HepG2 (cell line): Measurements from ENCODE around the gene MSI2. TPM values are rescaled to one million over a fixed set of nuclear protein-coding genes. Genes with fewer than 3 reads are reported as not detected.

Experiments used
- ATAC-seq: fragments of 200-7000 bp; cut with Tn5 transposase; 3 replicates; pipeline ENCODE4 v1.9.1; 2020; ENCODE audit warnings: mild to moderate bottlenecking, moderate library complexity
- BruUV-seq: library from RNA; stranded (reverse); fragments of 400-500 nt; replicated peaks from 2 replicates; lab custom pipeline; 2021; lab: Mats Ljungman, UMichigan
- CTCF ChIA-PET: fragments of 300-600 bp; formaldehyde crosslinking; extraction: SDS; loops from one replicate; lab custom pipeline; 2021; ENCODE audit warnings: low total read pairs, inconsistent platforms, low intra/inter-chr PET ratio; lab: Yijun Ruan, JAX
- POLR2A ChIA-PET: fragments of 350-600 bp; sonication (Branson Sonifier 250); formaldehyde crosslinking; loops from one replicate; lab custom pipeline; 2020; ENCODE audit warnings: antibody characterized with exemption, inconsistent platforms; lab: Yijun Ruan, JAX
- DNase-seq: peaks from one replicate; pipeline ENCODE4 v3.0.0-alpha.2; 2015; ENCODE audit warnings: low spot score
- FAIRE-seq: peaks from 3 replicates; lab custom pipeline; 2011; peaks lifted over from hg19 to GRCh38; lab: Jason Lieb, UNC
- H2AFZ ChIP-seq: one replicate; pipeline ENCODE4 v1.6.1; 2011; ENCODE audit warnings: low read length, inconsistent platforms
- H3K27ac ChIP-seq: fragments of 300-600 bp; 3 replicates; pipeline ENCODE4 v1.8.0; 2011; ENCODE audit warnings: mixed run types, mild to moderate bottlenecking, mixed read lengths, low read length, inconsistent platforms; ENCODE audit not compliant: insufficient read depth; ENCODE audit errors: extremely low read length
- H3K27me3 ChIP-seq, 2 experiments: fragments of 200-600 bp in 1 of 2; 2 replicates in 1 of 2; 3 replicates in 1 of 2; pipeline versions ENCODE4 v1.6.0 to v1.8.0; 2011; ENCODE audit warnings: low read length in 2 of 2, mild to moderate bottlenecking in 2 of 2, moderate library complexity in 2 of 2, inconsistent platforms in 1 of 2; ENCODE audit not compliant: insufficient read depth in 2 of 2, control insufficient read depth in 1 of 2
- H3K36me3 ChIP-seq, 2 experiments: fragments of 200-600 bp in 1 of 2; replicated peaks in 1 of 2; 2 replicates in 1 of 2; 3 replicates in 1 of 2; pipeline versions ENCODE4 v1.5.1 to v1.8.0; 2011; ENCODE audit warnings: low read length in 2 of 2, inconsistent platforms in 1 of 2; ENCODE audit not compliant: insufficient read depth in 2 of 2, control insufficient read depth in 1 of 2
- H3K4me1 ChIP-seq: 2 replicates; pipeline ENCODE4 v1.5.1; 2012; ENCODE audit warnings: low read length, inconsistent platforms; ENCODE audit not compliant: insufficient read depth
- H3K4me2 ChIP-seq: 2 replicates; pipeline ENCODE4 v1.6.0; 2011; ENCODE audit warnings: low read depth, low read length, inconsistent platforms
- H3K4me3 ChIP-seq, 3 experiments: fragments of 200-600 bp in 1 of 3; sonication (generic), shearing (Covaris generic) in 1 of 3; replicated peaks in 1 of 3; 2 replicates each; pipeline ENCODE4 v1.5.1; 2011 to 2016; ENCODE audit warnings: low read length in 3 of 3, inconsistent platforms in 2 of 3, low read depth in 2 of 3, mild to moderate bottlenecking in 2 of 3, control low read depth in 1 of 3, mixed read lengths in 1 of 3; ENCODE audit not compliant: insufficient read depth in 1 of 3
- H3K79me2 ChIP-seq: one replicate; pipeline ENCODE4 v1.6.1; 2011; ENCODE audit warnings: low read length, inconsistent platforms; ENCODE audit not compliant: insufficient read depth
- H3K9ac ChIP-seq: 2 replicates; pipeline ENCODE4 v1.6.0; 2011; ENCODE audit warnings: mild to moderate bottlenecking, low read depth, low read length, inconsistent platforms; ENCODE audit not compliant: insufficient read depth
- H3K9me3 ChIP-seq: 2 replicates; pipeline ENCODE4 v1.5.1; 2012; ENCODE audit warnings: mild to moderate bottlenecking, low read length
- H4K20me1 ChIP-seq: 2 replicates; pipeline ENCODE4 v1.6.0; 2011; ENCODE audit warnings: inconsistent platforms, mild to moderate bottlenecking, low read length, moderate library complexity; ENCODE audit not compliant: insufficient read depth
- ATF4 ChIP-seq, 2 experiments: fragments of 450-650 bp in 1 of 2; sonication (generic) in 1 of 2; formaldehyde crosslinking; IDR thresholded peaks; 2 replicates each; pipeline versions ENCODE4 v1.5.0 to v1.8.0; 2020 to 2022; ENCODE audit warnings: mild to moderate bottlenecking in 1 of 2, missing genetic modification reagents in 1 of 2
- ATF5 ChIP-seq: sonication (generic); formaldehyde crosslinking; IDR thresholded peaks from 2 replicates; pipeline ENCODE4 v1.4.0; 2020; ENCODE audit warnings: mild to moderate bottlenecking, low read depth, missing genetic modification reagents
- ATF7-NPFF ChIP-seq: sonication (generic); formaldehyde crosslinking; IDR thresholded peaks from 2 replicates; pipeline ENCODE4 v1.8.1; 2023; ENCODE audit warnings: mild to moderate bottlenecking, low read depth, missing genetic modification reagents, moderate library complexity
- BORCS8-MEF2B ChIP-seq: sonication (generic); formaldehyde crosslinking; IDR thresholded peaks from 2 replicates; pipeline ENCODE4 v1.8.0; 2022; ENCODE audit warnings: mild to moderate bottlenecking, missing genetic modification reagents
- DBP ChIP-seq: sonication (generic); formaldehyde crosslinking; IDR thresholded peaks from 2 replicates; pipeline ENCODE4 v1.4.0; 2020; ENCODE audit warnings: missing genetic modification reagents; ENCODE audit errors: not compliant biosample characterization
- NCOA1 ChIP-seq: sonication (generic); formaldehyde crosslinking; IDR thresholded peaks from 2 replicates; pipeline ENCODE4 v1.9.0; 2021; ENCODE audit warnings: missing genetic modification reagents
- NR2C2 ChIP-seq: sonication (generic); formaldehyde crosslinking; IDR thresholded peaks from 2 replicates; pipeline ENCODE4 v1.4.0; 2020; ENCODE audit warnings: missing genetic modification reagents, mild to moderate bottlenecking, moderate library complexity, borderline replicate concordance
- PAX8 ChIP-seq: sonication (generic); formaldehyde crosslinking; IDR thresholded peaks from 2 replicates; pipeline ENCODE4 v1.8.0; 2022; ENCODE audit warnings: mild to moderate bottlenecking, missing genetic modification reagents, borderline replicate concordance
- PTBP1 ChIP-seq: fragments of 200-400 bp; formaldehyde crosslinking; IDR thresholded peaks from 2 replicates; pipeline ENCODE4 v1.6.1; 2018; ENCODE audit warnings: low read length, low read depth; ENCODE audit not compliant: poor library complexity, severe bottlenecking
- RCOR2 ChIP-seq: IDR thresholded peaks from 2 replicates; pipeline ENCODE4 v1.6.1; 2016; ENCODE audit warnings: missing biosample characterization, missing genetic modification reagents
- SMARCE1 ChIP-seq: fragments of 450-650 bp; IDR thresholded peaks from 2 replicates; pipeline ENCODE4 v1.6.1; 2017; ENCODE audit warnings: borderline replicate concordance
- SNAPC2 ChIP-seq: sonication (generic); formaldehyde crosslinking; IDR thresholded peaks from 2 replicates; pipeline ENCODE4 v1.8.1; 2022; ENCODE audit warnings: mild to moderate bottlenecking, missing genetic modification reagents
- TBP ChIP-seq: sonication (generic); formaldehyde crosslinking; IDR thresholded peaks from 2 replicates; pipeline ENCODE4 v1.5.0; 2020; ENCODE audit warnings: missing genetic modification reagents
- TCF7 ChIP-seq: sonication (generic); IDR thresholded peaks from 2 replicates; pipeline ENCODE4 v1.6.1; 2016; ENCODE audit warnings: antibody characterized with exemption, low read depth
- TFDP1 ChIP-seq: IDR thresholded peaks from 2 replicates; pipeline ENCODE4 v1.6.1; 2016; ENCODE audit warnings: missing compliant biosample characterization, missing genetic modification reagents, borderline replicate concordance
- XBP1 ChIP-seq: sonication (generic); formaldehyde crosslinking; IDR thresholded peaks from 2 replicates; pipeline ENCODE4 v1.5.0; 2020; ENCODE audit warnings: missing genetic modification reagents
- ZBTB44 ChIP-seq: sonication (generic); formaldehyde crosslinking; IDR thresholded peaks from 2 replicates; pipeline ENCODE4 v1.4.0; 2020; ENCODE audit warnings: missing genetic modification reagents
- ZFP1 ChIP-seq: IDR thresholded peaks from 2 replicates; pipeline ENCODE4 v1.6.1; 2016
- ZFP36 ChIP-seq: fragments of 150-350 bp; IDR thresholded peaks from 2 replicates; pipeline ENCODE4 v1.6.1; 2018; ENCODE audit warnings: borderline replicate concordance, low read length, low read depth; ENCODE audit not compliant: partially characterized antibody
- ZMYM2 ChIP-seq: sonication (generic); formaldehyde crosslinking; IDR thresholded peaks from 2 replicates; pipeline ENCODE4 v1.8.0; 2022; ENCODE audit warnings: mild to moderate bottlenecking, missing genetic modification reagents
- ZNF329 ChIP-seq: sonication (generic); formaldehyde crosslinking; IDR thresholded peaks from 2 replicates; pipeline ENCODE4 v1.9.0; 2021; ENCODE audit warnings: low read depth, mild to moderate bottlenecking, missing genetic modification reagents
- ZNF7 ChIP-seq: IDR thresholded peaks from 2 replicates; pipeline ENCODE4 v1.6.1; 2016; ENCODE audit warnings: missing biosample characterization, missing genetic modification reagents
- WGBS: methylation state at CpG from one replicate; pipeline ENCODE4 v1.1.6; 2017; ENCODE audit warnings: low lambda C conversion rate; 5-methylcytosine and 5-hydroxymethylcytosine counted together
- in situ Hi-C: cut with HindIII; loops from 2 replicates; pipeline ENCODE4 v1.10.0; 2017; ENCODE audit warnings: low pct_unique_long_range_greater_than_20kb; ENCODE audit not compliant: extremely low pct_ligation_motif_present
- intact Hi-C: fragments of 100-400 bp; cut with micrococcal nuclease; formaldehyde crosslinking; loops from one replicate; pipeline ENCODE4 v1.10.0; 2022; ENCODE audit not compliant: unreplicated experiment
- polyA plus RNA-seq, 8 experiments: library from polyadenylated mRNA; depleted of rRNA in 3 of 8; stranded (reverse) in 7 of 8; unstranded in 1 of 8; fragments of >200 nt; fragmentation: Illumina TruSeq in 4 of 8; extraction: Trizol in 4 of 8; gene quantifications; 2 replicates each; pipeline versions ENCODE4 v1.2.1 to v1.2.3, GENCODE V29; 2011 to 2016; ENCODE audit warnings: low read depth in 4 of 8, missing spikeins in 1 of 8, mixed read lengths in 1 of 8; ENCODE audit not compliant: insufficient read depth in 1 of 8
- total RNA-seq, 5 experiments: library from RNA; depleted of rRNA; stranded (reverse); fragments of >200 nt; fragmentation: Illumina TruSeq; extraction: Trizol; gene quantifications; 2 replicates each; pipeline ENCODE4 v1.2.3, GENCODE V29; 2016; ENCODE audit warnings: low read depth in 1 of 5

Gene MSI2
- total and polyA plus RNA-seq, 2 of the 13 experiments (the other 11 are each of a cell fraction or from before 2014, with no cell fraction given), result 77.5 to 78.4 TPM

- in situ Hi-C loops, result no loop called here
- H3K4me3 ChIP-seq, result peak overlapping the region in 1 of 3 experiments; percentile 55; a peak in 2 of 6 replicates
- H3K27ac ChIP-seq, result peak overlapping the region; percentile 95
- H4K20me1 ChIP-seq, result no peaks in the 10 kb centered on the region
- 26% methylated on average over 7 of the region's 7 CpGs for WGBS
- H3K9ac ChIP-seq, result peak overlapping the region; percentile 72
- peak overlapping the region; percentile 81 for H3K4me2 ChIP-seq
- FAIRE-seq, result no peak
- ChIA-PET CTCF (no interaction called here), POLR2A (interaction anchor here (0.8 to 5.9 kb wide), 27 partner anchors 10 to 333 kb away, joined by 3 to 70 read pairs (median 6); partner anchors contain the start of gene MRPS23)
- no peaks in the 10 kb centered on the region for H3K9me3 ChIP-seq
- H3K4me1 ChIP-seq, result peaks cover 80% of the 10 kb centered on the region
- DNase-seq, result peak; percentile 42
- H3K79me2 ChIP-seq, result peaks cover 26% of the 10 kb centered on the region
- H2AFZ ChIP-seq, result no peak overlapping the region
- peak; percentile 70 for ATAC-seq
- BruUV-seq, result TSS peak; percentile 96
- peaks cover under 1 to 3% of the 10 kb centered on the region in 2 experiments; a peak in 2 of 5 replicates for H3K36me3 ChIP-seq
- H3K27me3 ChIP-seq, result no peaks in the 10 kb centered on the region; a peak in 1 of 5 replicates
- intact Hi-C loops, result loop anchor here (1.0 to 5.0 kb wide), 5 partner anchors 12 to 60 kb away; no protein-coding TSS in a partner anchor
- no peak for TF ChIP-seq SNAPC2 (CRISPR knock-in tag)
- no peak for TF ChIP-seq ZFP36
- no peak for TF ChIP-seq RCOR2 (CRISPR knock-in tag)
- TF ChIP-seq ZFP1 (CRISPR knock-in tag), result no peak
- no peak for TF ChIP-seq ZMYM2 (CRISPR knock-in tag)
- no peak for TF ChIP-seq ATF5 (CRISPR knock-in tag)
- no peak for TF ChIP-seq ZNF329
- no peak for TF ChIP-seq XBP1 (CRISPR knock-in tag)
- TF ChIP-seq ATF4 (CRISPR knock-in tag; IDR thresholded peaks at IDR 0.05), result no peak
- 0 out of 2 replicates have a peak, but pooled peaks have one; percentile 18 for TF ChIP-seq NCOA1
- no peak for TF ChIP-seq ZBTB44
- TF ChIP-seq NR2C2, result no peak
- TF ChIP-seq BORCS8-MEF2B (CRISPR knock-in tag), result no peak
- no peak for TF ChIP-seq DBP (CRISPR knock-in tag)
- no peak for TF ChIP-seq ZNF7 (CRISPR knock-in tag)
- no peak for TF ChIP-seq TFDP1 (CRISPR knock-in tag)
- no peak for TF ChIP-seq PTBP1
- no peak for TF ChIP-seq SMARCE1
- no peak for TF ChIP-seq TCF7
- TF ChIP-seq PAX8 (CRISPR knock-in tag), result no peak
- no peak for TF ChIP-seq TBP (CRISPR knock-in tag)
- no peak for TF ChIP-seq ATF7-NPFF
Measured at GRCh38 chr17:57517273-57517631, 260.9 kb downstream of the MSI2 start.
